GM19438 (cell line): ENCODE measurements around the gene OR5C1.
"Not testable (repeated sequence)": the region's sequence is repeated elsewhere in the genome, so short reads cannot be mapped to it uniquely, and the experiment has no call there.

Experiments used
- ATAC-seq: cut with Tn5 transposase; IDR thresholded peaks from one replicate; pipeline ENCODE4 v1.9.1; 2021; ENCODE audit warnings: low read depth; ENCODE audit not compliant: unreplicated experiment

The OR5C1 gene

GRCh38 chr9:122788831-122789230, at the start of gene OR5C1:
TSS of gene OR5C1 (plus strand) at chr9:122788933. CDS start at chr9:122788933, 0 bp downstream.
- no peak for ATAC-seq

- no peak for ATAC-seq
Observed at GRCh38 chr9:122742003-122742402, 46.7 kb upstream of the OR5C1 start, which contains the start of gene OR1L6. TSS of gene OR1L6 (plus strand) at chr9:122742303. CDS start at chr9:122749848, 7,545 bp downstream.

GRCh38 chr9:122754825-122755224, 33.9 kb upstream of the OR5C1 start:
- no peak for ATAC-seq

GRCh38 chr9:122767817-122768216, 20.9 kb upstream of the OR5C1 start:
- no peak for ATAC-seq

GRCh38 chr9:122777052-122777451, 11.7 kb upstream of the OR5C1 start:
- no peak for ATAC-seq

GRCh38 chr9:122777935-122778627, 10.7 kb upstream of the OR5C1 start:
- no peak for ATAC-seq

- no peak for ATAC-seq
Observed at GRCh38 chr9:122779181-122779580, 9.6 kb upstream of the OR5C1 start.

- ATAC-seq, result no peak
Observed at GRCh38 chr9:122780026-122780425, 8.7 kb upstream of the OR5C1 start.

- no peak for ATAC-seq
Observed at GRCh38 chr9:122781671-122782070, 7.1 kb upstream of the OR5C1 start.

GRCh38 chr9:122785269-122785668, 3.5 kb upstream of the OR5C1 start:
- ATAC-seq, result no peak

- ATAC-seq, result no peak
Observed at GRCh38 chr9:122786338-122786737, 2.4 kb upstream of the OR5C1 start.

- no peak for ATAC-seq
Observed at GRCh38 chr9:122789256-122790046, 718 bp downstream of the OR5C1 start.

- ATAC-seq, result no peak
Observed at GRCh38 chr9:122791872-122792669, 3.3 kb downstream of the OR5C1 start.

- no peak for ATAC-seq
Observed at GRCh38 chr9:122797316-122798063, 8.8 kb downstream of the OR5C1 start.

- no peak for ATAC-seq
Observed at GRCh38 chr9:122800066-122801060, 11.6 kb downstream of the OR5C1 start, which contains the start of gene OR1K1. TSS of gene OR1K1 (plus strand) at chr9:122800123. CDS start at chr9:122800123, 0 bp downstream.

GRCh38 chr9:122806661-122807060, 17.9 kb downstream of the OR5C1 start:
- ATAC-seq, result no peak

- ATAC-seq, result no peak
Observed at GRCh38 chr9:122807271-122807900, 18.7 kb downstream of the OR5C1 start.

GRCh38 chr9:122808141-122808540, 19.4 kb downstream of the OR5C1 start:
- ATAC-seq, result no peak

- ATAC-seq, result not testable (repeated sequence)
Observed at GRCh38 chr9:122809261-122809660, 20.5 kb downstream of the OR5C1 start.
